Measurements from ENCODE around the gene SPATA24. TPM values are rescaled to one million over a fixed set of nuclear protein-coding genes. Genes with fewer than 3 reads are reported as not detected.

Gene SPATA24
- total RNA-seq (1 to 10 TPM; 3.6 to 3.9 TPM), polyA plus RNA-seq (4.2 TPM)

- Mint-ChIP-seq H3K4me3 (peak within 1 kb of the TSS; percentile 85 to 98 (median 97)), H3K27ac (peak within 1 kb of the TSS; percentile 93 to 100 (median 99)), H3K27me3 (no peaks in the 10 kb centered on the region), H3K9me3 (no peaks in the 10 kb centered on the region), H3K36me3 (peaks cover 0 to 4% (median 3%) of the 10 kb centered on the region in 3 donors), H3K4me1 (peaks cover 25 to 34% (median 30%) of the 10 kb centered on the region in 3 donors)
- ChIA-PET POLR2A (interaction anchor here (0.6 to 1.9 kb wide), 8 partner anchors 12 to 197 kb away, joined by 3 to 10 read pairs (median 4); partner anchors contain the start of genes DNAJC18, MZB1, PAIP2 and STING1), CTCF (interaction anchor here (0.9 to 4.8 kb wide), 9 partner anchors 8 to 113 kb away, joined by 3 to 38 read pairs (median 4); partner anchors contain the start of genes MZB1 and PAIP2)
- Histone ChIP-seq H3K9me3 (ENCODE audit: low read length) (no peaks in the 10 kb centered on the region), H3K4me1 (ENCODE audit: insufficient read depth, low read length) (peaks cover 22% of the 10 kb centered on the region), H3K36me3 (ENCODE audit: insufficient read depth, low read length) (no peaks in the 10 kb centered on the region), H3K27ac (ENCODE audit: low read depth, low read length) (peak within 1 kb of the TSS; percentile 81), H3K4me3 (ENCODE audit: low read length) (peak within 1 kb of the TSS; percentile 57), H3K27me3 (ENCODE audit: insufficient read depth, low read length, poor library complexity, severe bottlenecking) (no peaks in the 10 kb centered on the region)
- DNase-seq, result peak; percentile 96 to 98 (median 97)
These were observed at the start of gene SPATA24 for GRCh38 chr5:139403787-139404483. TSS of gene SPATA24 (minus strand) at chr5:139404089. CDS start at chr5:139404060, 29 bp downstream.

- H3K4me3 ChIP-seq (ENCODE audit: low read length), result no peak overlapping the region
- H3K9me3 ChIP-seq (ENCODE audit: low read length), result no peaks in the 10 kb centered on the region
- H3K27me3 ChIP-seq (ENCODE audit: insufficient read depth, low read length, poor library complexity, severe bottlenecking), result no peaks in the 10 kb centered on the region
- no peak for DNase-seq
- H3K4me1 ChIP-seq (ENCODE audit: insufficient read depth, low read length), result peaks cover 32% of the 10 kb centered on the region
- Mint-ChIP-seq H3K27me3 (peaks cover 0 to 2% of the 10 kb centered on the region in 2 donors), H3K4me1 (peaks cover 39 to 48% (median 47%) of the 10 kb centered on the region in 3 donors), H3K36me3 (no peaks in the 10 kb centered on the region), H3K4me3 (no peak overlapping the region), H3K27ac (no peak overlapping the region), H3K9me3 (no peaks in the 10 kb centered on the region)
- ChIA-PET CTCF (no interaction called here), POLR2A (no interaction called here)
- no peaks in the 10 kb centered on the region for H3K36me3 ChIP-seq (ENCODE audit: insufficient read depth, low read length)
- no peak overlapping the region for H3K27ac ChIP-seq (ENCODE audit: low read depth, low read length)
These were observed 48.2 kb upstream of the SPATA24 start for GRCh38 chr5:139451878-139452660.

GRCh38 chr5:139451176-139451575 is 47.3 kb upstream of the SPATA24 start:
- H3K27ac ChIP-seq (ENCODE audit: low read depth, low read length), result no peak overlapping the region
- no peak overlapping the region for H3K27ac Mint-ChIP-seq
- POLR2A ChIA-PET, result no interaction called here
- H3K9me3 ChIP-seq (ENCODE audit: low read length), result no peaks in the 10 kb centered on the region
- CTCF ChIA-PET, result no interaction called here
- H3K4me1 ChIP-seq (ENCODE audit: insufficient read depth, low read length), result peaks cover 33% of the 10 kb centered on the region
- no peaks in the 10 kb centered on the region for H3K9me3 Mint-ChIP-seq
- H3K4me3 ChIP-seq (ENCODE audit: low read length), result no peak overlapping the region
- H3K4me1 Mint-ChIP-seq, result peaks cover 34 to 48% (median 45%) of the 10 kb centered on the region in 3 donors
- DNase-seq, result no peak
- H3K36me3 ChIP-seq (ENCODE audit: insufficient read depth, low read length), result no peaks in the 10 kb centered on the region
- H3K27me3 ChIP-seq (ENCODE audit: insufficient read depth, low read length, poor library complexity, severe bottlenecking), result no peaks in the 10 kb centered on the region
- no peak overlapping the region for H3K4me3 Mint-ChIP-seq
- no peaks in the 10 kb centered on the region for H3K36me3 Mint-ChIP-seq
- H3K27me3 Mint-ChIP-seq, result peaks cover 0 to 2% of the 10 kb centered on the region in 2 donors

DNA sequence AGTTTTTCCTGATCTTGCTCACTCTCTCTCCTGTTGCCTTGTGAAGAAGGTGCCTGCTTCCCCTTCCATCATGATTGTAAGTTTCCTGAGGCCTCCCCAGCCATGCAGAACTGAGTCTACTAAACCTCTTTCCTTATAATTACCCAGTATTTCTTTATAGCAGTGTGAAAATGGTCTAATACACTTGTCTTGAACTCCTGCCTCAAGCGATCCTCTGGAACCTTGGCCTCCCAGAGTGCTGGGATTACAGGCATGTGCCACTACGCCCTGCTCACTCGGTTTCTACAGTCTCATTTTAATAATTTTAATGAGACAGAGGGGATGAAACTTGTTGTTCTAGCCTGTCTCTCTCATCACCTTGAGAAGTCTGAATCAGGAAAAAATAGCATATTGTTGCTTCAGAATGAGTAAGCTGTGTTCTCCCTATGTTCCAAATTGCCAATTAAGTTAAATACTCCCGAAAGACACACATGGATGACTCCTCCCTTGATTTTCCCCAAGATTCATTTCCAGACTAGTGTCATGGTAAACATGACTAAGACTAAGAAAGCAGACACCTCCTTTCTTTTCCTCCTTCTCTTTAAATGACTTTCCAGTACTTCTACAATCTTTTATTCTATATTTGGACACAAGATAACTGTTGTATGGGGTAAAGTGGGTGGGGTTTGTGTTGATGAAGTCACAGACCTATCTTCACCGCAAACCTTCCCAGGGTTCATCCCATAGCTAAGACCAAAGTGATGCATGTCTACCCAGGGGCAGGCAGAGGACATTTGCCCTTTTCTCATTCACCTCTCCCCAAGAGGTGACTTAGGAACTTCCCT is 43.3 kb upstream of the SPATA24 start:
- Mint-ChIP-seq H3K4me1 (peaks cover 23 to 43% (median 41%) of the 10 kb centered on the region in 3 donors), H3K36me3 (no peaks in the 10 kb centered on the region), H3K9me3 (no peaks in the 10 kb centered on the region), H3K4me3 (no peak overlapping the region), H3K27me3 (peaks cover 0 to 1% of the 10 kb centered on the region in 2 donors), H3K27ac (peak overlapping the region in 2 of 8 donors; percentile 10 to 43)
- H3K9me3 ChIP-seq (ENCODE audit: low read length), result no peaks in the 10 kb centered on the region
- no peak for DNase-seq
- H3K27me3 ChIP-seq (ENCODE audit: insufficient read depth, low read length, poor library complexity, severe bottlenecking), result no peaks in the 10 kb centered on the region
- H3K4me1 ChIP-seq (ENCODE audit: insufficient read depth, low read length), result peaks cover 35% of the 10 kb centered on the region
- CTCF ChIA-PET, result interaction anchor here (0.8 to 1.9 kb wide), 3 partner anchors 10 to 44 kb away, joined by 4 to 5 read pairs (median 4); partner anchors contain the start of gene SPATA24
- H3K4me3 ChIP-seq (ENCODE audit: low read length), result no peak overlapping the region
- no peaks in the 10 kb centered on the region for H3K36me3 ChIP-seq (ENCODE audit: insufficient read depth, low read length)
- no peak overlapping the region for H3K27ac ChIP-seq (ENCODE audit: low read depth, low read length)
- POLR2A ChIA-PET, result no interaction called here

- Histone ChIP-seq H3K4me1 (ENCODE audit: insufficient read depth, low read length) (peaks cover 22% of the 10 kb centered on the region), H3K27ac (ENCODE audit: low read depth, low read length) (no peak overlapping the region), H3K9me3 (ENCODE audit: low read length) (no peaks in the 10 kb centered on the region), H3K4me3 (ENCODE audit: low read length) (no peak overlapping the region), H3K27me3 (ENCODE audit: insufficient read depth, low read length, poor library complexity, severe bottlenecking) (no peaks in the 10 kb centered on the region), H3K36me3 (ENCODE audit: insufficient read depth, low read length) (no peaks in the 10 kb centered on the region)
- Mint-ChIP-seq H3K4me1 (peaks cover 23 to 43% (median 41%) of the 10 kb centered on the region in 3 donors), H3K27me3 (peaks cover 0 to 1% of the 10 kb centered on the region in 2 donors), H3K36me3 (no peaks in the 10 kb centered on the region), H3K9me3 (no peaks in the 10 kb centered on the region), H3K27ac (peak overlapping the region in 3 of 8 donors; percentile 17 to 62 (median 29)), H3K4me3 (no peak overlapping the region)
- CTCF ChIA-PET, result interaction anchor here (1.2 to 2.1 kb wide), 7 partner anchors 9 to 69 kb away, joined by 3 to 5 read pairs (median 4); partner anchors contain the start of gene STING1
- DNase-seq, result no peak
- POLR2A ChIA-PET, result interaction anchor here (1.3 kb wide), 1 partner anchor 37 kb away, joined by 3 read pairs; the partner anchor contains the start of gene STING1
These were observed 41.7 kb upstream of the SPATA24 start for GRCh38 chr5:139445325-139446170.

- Histone ChIP-seq H3K27me3 (ENCODE audit: insufficient read depth, low read length, poor library complexity, severe bottlenecking) (no peaks in the 10 kb centered on the region), H3K9me3 (ENCODE audit: low read length) (no peaks in the 10 kb centered on the region), H3K4me1 (ENCODE audit: insufficient read depth, low read length) (peaks cover 29% of the 10 kb centered on the region), H3K36me3 (ENCODE audit: insufficient read depth, low read length) (no peaks in the 10 kb centered on the region), H3K27ac (ENCODE audit: low read depth, low read length) (no peak overlapping the region), H3K4me3 (ENCODE audit: low read length) (no peak overlapping the region)
- POLR2A ChIA-PET, result interaction anchor here (0.5 to 0.8 kb wide), 3 partner anchors 14 to 107 kb away, joined by 3 to 4 read pairs (median 3); partner anchors contain the start of gene STING1
- H3K27ac Mint-ChIP-seq, result peak overlapping the region in 7 of 8 donors; percentile 1 to 95 (median 85)
- H3K27me3 Mint-ChIP-seq, result peaks cover 0 to 1% of the 10 kb centered on the region in 2 donors
- DNase-seq, result peak in 1 of 5 donors; percentile 28
- CTCF ChIA-PET, result interaction anchor here (0.7 to 1.8 kb wide), 6 partner anchors 13 to 74 kb away, joined by 3 to 5 read pairs (median 4); partner anchors contain the start of gene STING1
- peaks cover 33 to 53% (median 51%) of the 10 kb centered on the region in 3 donors for H3K4me1 Mint-ChIP-seq
- H3K9me3 Mint-ChIP-seq, result no peaks in the 10 kb centered on the region
- peak overlapping the region in 3 of 7 donors; percentile 8 to 63 (median 21) for H3K4me3 Mint-ChIP-seq
- H3K36me3 Mint-ChIP-seq, result peaks cover 0 to 3% (median 0%) of the 10 kb centered on the region in 3 donors
These were observed 40.1 kb upstream of the SPATA24 start for GRCh38 chr5:139443831-139444453.
